H9 (cell line): ENCODE results near the gene CLTCL1. TPM values are rescaled to one million over a fixed set of nuclear protein-coding genes. Genes with fewer than 3 reads are reported as not detected.

Experiments used
- DNase-seq: peaks from one replicate; pipeline ENCODE4 v3.0.0-alpha.2; 2017
- H2AFZ ChIP-seq: one replicate; pipeline ENCODE4 v1.6.1; 2013; ENCODE audit warnings: mild to moderate bottlenecking, low read length, control low read depth, moderate library complexity
- H2AK5ac ChIP-seq: 2 replicates; pipeline ENCODE4 v1.6.1; 2013; ENCODE audit warnings: low read length, control low read depth, mixed read lengths; ENCODE audit not compliant: insufficient read length
- H2BK120ac ChIP-seq: one replicate; pipeline ENCODE4 v1.6.1; 2013; ENCODE audit warnings: low read depth, mild to moderate bottlenecking, low read length, control low read depth, inconsistent platforms; ENCODE audit not compliant: poor library complexity, severe bottlenecking
- H2BK12ac ChIP-seq: 2 replicates; pipeline ENCODE4 v1.6.1; 2013; ENCODE audit warnings: low read length, control low read depth, mixed read lengths, low read depth; ENCODE audit not compliant: insufficient read length
- H2BK15ac ChIP-seq: 2 replicates; pipeline ENCODE4 v1.6.1; 2013; ENCODE audit warnings: low read depth, low read length, control low read depth
- H2BK20ac ChIP-seq: one replicate; pipeline ENCODE4 v1.6.1; 2013; ENCODE audit warnings: low read depth, mild to moderate bottlenecking, low read length, control low read depth, inconsistent platforms; ENCODE audit not compliant: poor library complexity, severe bottlenecking
- H2BK5ac ChIP-seq: 2 replicates; pipeline ENCODE4 v1.6.1; 2013; ENCODE audit warnings: low read length, control low read depth, mixed read lengths; ENCODE audit not compliant: insufficient read length
- H3K14ac ChIP-seq: 2 replicates; pipeline ENCODE4 v1.6.1; 2013; ENCODE audit warnings: low read length, control low read depth; ENCODE audit not compliant: insufficient read depth
- H3K18ac ChIP-seq: 2 replicates; pipeline ENCODE4 v1.6.1; 2013; ENCODE audit warnings: low read depth, mild to moderate bottlenecking, mixed read lengths, low read length, control low read depth; ENCODE audit not compliant: insufficient read length
- H3K23ac ChIP-seq: 2 replicates; pipeline ENCODE4 v1.6.1; 2013; ENCODE audit warnings: low read length, control low read depth, mixed read lengths, low read depth; ENCODE audit not compliant: insufficient read length
- H3K23me2 ChIP-seq: 2 replicates; pipeline ENCODE4 v1.6.1; 2013; ENCODE audit warnings: low read depth, mild to moderate bottlenecking, mixed read lengths, low read length, control low read depth; ENCODE audit not compliant: insufficient read length, poor library complexity, severe bottlenecking
- H3K27ac ChIP-seq: 2 replicates; pipeline ENCODE4 v1.5.1; 2013; ENCODE audit warnings: low read length, control low read depth, mixed read lengths, low read depth; ENCODE audit not compliant: insufficient read length
- H3K27me3 ChIP-seq: 2 replicates; pipeline ENCODE4 v1.6.1; 2013; ENCODE audit warnings: low read length, control low read depth, inconsistent platforms; ENCODE audit not compliant: insufficient read depth
- H3K4ac ChIP-seq: 2 replicates; pipeline ENCODE4 v1.6.1; 2013; ENCODE audit warnings: low read depth, mild to moderate bottlenecking, control low read depth, inconsistent platforms, low read length, moderate library complexity
- H3K4me1 ChIP-seq: 2 replicates; pipeline ENCODE4 v1.6.1; 2013; ENCODE audit warnings: low read length, control low read depth, inconsistent platforms; ENCODE audit not compliant: insufficient read depth
- H3K4me2 ChIP-seq: 2 replicates; pipeline ENCODE4 v1.6.1; 2013; ENCODE audit warnings: low read length, control low read depth, mixed read lengths; ENCODE audit not compliant: insufficient read length, insufficient read depth
- H3K56ac ChIP-seq: 2 replicates; pipeline ENCODE4 v1.6.1; 2013; ENCODE audit warnings: low read depth, mild to moderate bottlenecking, mixed read lengths, low read length, control low read depth; ENCODE audit not compliant: insufficient read length
- H3K79me1 ChIP-seq: 2 replicates; pipeline ENCODE4 v1.6.1; 2013; ENCODE audit warnings: low read depth, mild to moderate bottlenecking, moderate library complexity, low read length, control low read depth, inconsistent platforms; ENCODE audit not compliant: insufficient read depth, poor library complexity, severe bottlenecking
- H3K79me2 ChIP-seq: 2 replicates; pipeline ENCODE4 v1.6.1; 2013; ENCODE audit warnings: low read length, control low read depth, inconsistent platforms; ENCODE audit not compliant: insufficient read depth
- H3K9ac ChIP-seq: 2 replicates; pipeline ENCODE4 v1.6.1; 2013; ENCODE audit warnings: low read length, control low read depth, mixed read lengths; ENCODE audit not compliant: insufficient read length; ENCODE audit errors: extremely low read depth
- H3K9me3 ChIP-seq: one replicate; pipeline ENCODE4 v1.6.1; 2013; ENCODE audit warnings: low read depth, low read length, inconsistent platforms; ENCODE audit not compliant: control insufficient read depth
- H3T11ph ChIP-seq: one replicate; pipeline ENCODE4 v1.6.1; 2013; ENCODE audit warnings: mild to moderate bottlenecking, low read length, control low read depth, inconsistent platforms
- H4K20me1 ChIP-seq: one replicate; pipeline ENCODE4 v1.6.1; 2013; ENCODE audit not compliant: control insufficient read depth, insufficient read length, insufficient read depth
- H4K5ac ChIP-seq: 2 replicates; pipeline ENCODE4 v1.6.1; 2013; ENCODE audit warnings: low read depth, mild to moderate bottlenecking, mixed read lengths, low read length, control low read depth; ENCODE audit not compliant: insufficient read length
- H4K8ac ChIP-seq: replicated peaks from 2 replicates; pipeline ENCODE4 v1.6.1; 2013; ENCODE audit warnings: low read length, control low read depth, mixed read lengths, low read depth; ENCODE audit not compliant: insufficient read length
- H4K91ac ChIP-seq: 2 replicates; pipeline ENCODE4 v1.6.1; 2013; ENCODE audit warnings: low read depth, mild to moderate bottlenecking, moderate library complexity, mixed read lengths, low read length, control low read depth; ENCODE audit not compliant: insufficient read length
- H3K27ac Mint-ChIP-seq, 3 experiments: 2 replicates in 2 of 3; 3 replicates in 1 of 3; pipeline ENCODE4 v1.8.0; 2020 to 2021; ENCODE audit warnings: mixed read lengths in 3 of 3, mild to moderate bottlenecking in 1 of 3, moderate library complexity in 1 of 3
- H3K27me3 Mint-ChIP-seq: 2 replicates; pipeline ENCODE4 v1.8.0; 2021; ENCODE audit warnings: low read depth, mild to moderate bottlenecking, moderate library complexity, mixed read lengths
- H3K36me3 Mint-ChIP-seq, 3 experiments: 2 replicates in 2 of 3; 3 replicates in 1 of 3; pipeline ENCODE4 v1.8.0; 2020 to 2021; ENCODE audit warnings: low read depth in 3 of 3, mixed read lengths in 3 of 3; ENCODE audit not compliant: insufficient read depth in 1 of 3
- H3K4me1 Mint-ChIP-seq, 2 experiments: 2 replicates each; pipeline ENCODE4 v1.8.0; 2020; ENCODE audit warnings: mixed read lengths in 2 of 2
- H3K4me3 Mint-ChIP-seq, 2 experiments: 2 replicates in 1 of 2; 3 replicates in 1 of 2; pipeline ENCODE4 v1.8.0; 2020 to 2021; ENCODE audit warnings: mild to moderate bottlenecking in 2 of 2, mixed read lengths in 2 of 2, moderate library complexity in 1 of 2
- H3K9me3 Mint-ChIP-seq, 2 experiments: 2 replicates in 1 of 2; 3 replicates in 1 of 2; pipeline ENCODE4 v1.8.0; 2020; ENCODE audit warnings: mild to moderate bottlenecking in 2 of 2, mixed read lengths in 2 of 2, moderate library complexity in 1 of 2
- CTCF ChIP-seq: fragments of 200-600 bp; sonication (generic); conservative IDR thresholded peaks from 3 replicates; pipeline ENCODE4 v1.8.0; 2021; ENCODE audit warnings: antibody characterized with exemption, mild to moderate bottlenecking
- WGBS: extraction: QIAGEN DNeasy Blood & Tissue Kit; methylation state at CpG from one replicate; pipeline ENCODE4 v1.1.7; 2013; ENCODE audit warnings: missing lambda C conversion rate, low lambda C conversion rate, mixed read lengths; ENCODE audit not compliant: insufficient read length; ENCODE audit errors: extremely low coverage; 5-methylcytosine and 5-hydroxymethylcytosine counted together
- total RNA-seq: library from RNA; stranded (reverse); gene quantifications from 2 replicates; pipeline ENCODE4 v1.2.1, GENCODE V29; 2021

CLTCL1 gene
- total RNA-seq, 1 experiment from 2014 or later, result 11.1 TPM

GRCh38 chr22:19206287-19206686 is 85.2 kb downstream of the CLTCL1 start:
- Histone ChIP-seq H3K56ac (no peak overlapping the region), H3K79me1 (no peaks in the 10 kb centered on the region), H3K4ac (no peak overlapping the region), H4K8ac (no peak overlapping the region), H2AFZ (no peak overlapping the region), H3K4me2 (no peak overlapping the region), H2BK20ac (no peak overlapping the region), H2BK15ac (no peak overlapping the region), H3K18ac (no peak overlapping the region), H3K27ac (no peak overlapping the region), H2AK5ac (no peak overlapping the region), H3K9me3 (no peaks in the 10 kb centered on the region), H3T11ph (no peak overlapping the region), H3K14ac (no peak overlapping the region), H2BK120ac (no peak overlapping the region), H3K27me3 (no peaks in the 10 kb centered on the region), H4K5ac (no peak overlapping the region), H2BK5ac (no peak overlapping the region), H3K4me1 (no peaks in the 10 kb centered on the region), H3K23me2 (no peaks in the 10 kb centered on the region), H4K20me1 (no peaks in the 10 kb centered on the region), H3K23ac (no peak overlapping the region), H2BK12ac (no peak overlapping the region), H3K79me2 (no peaks in the 10 kb centered on the region), H4K91ac (no peak overlapping the region), H3K9ac (no peak overlapping the region)
- Mint-ChIP-seq H3K4me1 (peaks cover 4 to 9% of the 10 kb centered on the region in 2 experiments; a peak in 3 of 4 replicates), H3K36me3 (peaks cover 7 to 27% (median 21%) of the 10 kb centered on the region in 3 experiments), H3K27me3 (no peaks in the 10 kb centered on the region), H3K4me3 (no peak overlapping the region), H3K27ac (peak overlapping the region in 1 of 3 experiments; percentile 37; a peak in 1 of 7 replicates), H3K9me3 (no peaks in the 10 kb centered on the region)
- no CpG with 5 or more reads among the region's 6 CpGs for WGBS
- no peak for DNase-seq
- TF ChIP-seq CTCF, result no peak
